G401 (cell line): ENCODE measurements around the gene AGMO. TPM values are rescaled to one million over a fixed set of nuclear protein-coding genes. Genes with fewer than 3 reads are reported as not detected.

Source experiments
- DNase-seq: peaks from one replicate; pipeline ENCODE4 v3.0.0-alpha.2; 2015; ENCODE audit warnings: low spot score
- in situ Hi-C: cut with HindIII; loops from 2 replicates; pipeline ENCODE4 v1.10.0; 2016; ENCODE audit warnings: low sequenced_read_pairs, mixed read lengths
- total RNA-seq: library from RNA; depleted of rRNA; stranded (reverse); fragments of >200 nt; shearing (Covaris generic); gene quantifications from 2 replicates; pipeline ENCODE4 v1.2.3, GENCODE V29; 2014; rRNA removed

AGMO gene
- total RNA-seq, 1 experiment from 2014 or later, result not detected

- in situ Hi-C loops, result no loop called here
- DNase-seq, result no peak
Observed at GRCh38 chr7:15209429-15209828, 352.4 kb downstream of the AGMO start.

- DNase-seq, result no peak
- in situ Hi-C loops, result no loop called here
Observed at GRCh38 chr7:15204421-15204820, 357.4 kb downstream of the AGMO start.

DNA sequence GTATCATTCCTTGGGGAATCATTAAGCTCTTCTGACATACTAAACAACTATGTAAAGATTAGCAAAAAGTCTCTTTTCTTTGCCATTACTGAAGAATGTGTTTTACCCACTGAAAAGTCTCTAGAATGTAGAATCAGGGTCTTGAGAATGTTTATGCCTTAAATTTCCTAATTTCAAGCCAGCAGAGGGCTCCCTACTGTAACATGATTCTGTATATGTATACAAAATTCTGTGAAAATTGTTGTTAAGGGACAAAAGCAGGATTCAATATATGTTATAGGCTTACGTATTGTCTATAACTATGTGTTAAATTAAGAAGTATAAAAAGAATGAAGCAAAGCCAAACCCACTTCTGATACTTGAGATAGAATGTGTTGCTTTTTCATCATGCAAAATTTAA, 362.3 kb downstream of the AGMO start:
- in situ Hi-C loops, result no loop called here
- no peak for DNase-seq

DNA sequence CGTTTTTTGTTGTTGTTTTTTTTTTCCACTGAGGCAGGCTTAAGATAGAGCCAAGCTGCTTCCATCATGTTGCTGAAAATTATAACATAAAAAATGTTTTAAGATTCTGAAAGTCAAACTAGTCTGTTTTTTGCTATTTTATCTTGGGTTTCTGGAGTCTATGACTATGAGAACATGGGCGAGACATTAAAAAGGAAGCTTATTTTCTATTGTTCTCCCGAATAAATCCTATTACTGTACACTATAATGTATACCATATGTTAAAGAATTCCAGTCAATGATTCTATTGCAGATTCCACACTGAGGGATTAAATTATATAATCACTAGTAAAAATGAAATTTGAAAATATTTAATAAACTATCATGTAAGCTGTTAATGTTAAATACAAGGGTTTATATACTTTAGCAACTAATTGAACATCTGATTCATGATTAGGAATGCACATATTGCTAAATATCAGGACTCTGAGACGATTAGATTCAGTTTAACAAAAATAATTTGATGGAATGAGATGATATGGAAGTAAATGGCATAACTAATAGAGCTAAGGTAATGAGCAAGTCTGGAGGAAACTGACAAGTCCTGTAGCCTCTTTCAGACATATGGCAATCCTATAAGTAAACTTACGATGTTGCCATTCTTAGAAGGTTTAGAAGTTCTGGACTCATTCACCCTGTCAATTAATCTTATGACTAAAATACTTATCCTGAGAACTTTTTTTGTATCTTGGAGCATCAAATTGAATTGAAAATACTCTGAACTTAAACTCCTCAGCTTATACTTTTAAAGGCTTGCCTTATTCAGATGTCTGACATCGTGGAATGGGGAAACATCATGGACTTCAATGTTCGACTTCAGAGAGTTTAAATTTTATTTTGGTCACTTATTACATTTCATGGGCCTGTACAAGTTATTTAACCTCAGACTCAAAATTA, 364.5 kb downstream of the AGMO start:
- no peak for DNase-seq
- in situ Hi-C loops, result no loop called here

DNA sequence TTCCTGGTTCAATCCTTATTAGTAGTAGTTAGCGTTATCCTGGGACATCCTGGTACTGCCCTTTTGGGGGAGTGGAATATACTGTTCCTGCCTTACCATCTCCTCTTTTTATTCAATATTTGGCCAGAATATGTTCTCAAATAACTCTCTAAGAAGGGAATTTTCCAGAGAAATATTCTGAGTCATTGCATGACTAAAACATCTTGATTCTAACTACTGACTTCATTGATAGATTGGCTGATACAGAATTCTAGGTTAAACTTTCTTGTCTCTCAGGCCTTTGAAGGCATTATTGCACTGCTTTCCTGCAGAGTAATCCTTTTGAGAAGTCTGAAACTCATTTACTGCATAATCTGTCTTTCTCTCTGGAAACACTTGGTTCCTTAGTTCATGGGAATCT, 383.8 kb downstream of the AGMO start:
- in situ Hi-C loops, result no loop called here
- no peak for DNase-seq

DNA sequence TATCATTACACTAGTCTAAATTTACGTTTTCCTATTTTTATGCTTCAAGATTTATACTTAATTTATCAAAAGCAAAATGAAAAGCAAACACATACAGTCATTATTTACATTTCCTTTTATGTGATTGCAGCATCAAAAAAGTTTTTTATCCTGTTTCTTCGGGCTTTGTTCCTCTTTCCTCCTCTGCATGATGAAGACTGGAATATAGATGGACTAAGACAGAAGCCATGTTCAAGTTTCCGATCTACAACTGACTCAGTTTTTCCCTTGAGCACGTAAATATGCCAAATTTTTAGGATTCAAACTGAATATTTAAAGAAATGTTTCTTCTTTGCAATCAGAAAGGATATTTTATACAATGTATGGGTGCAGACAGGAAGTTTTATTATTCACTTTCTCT, 385.7 kb downstream of the AGMO start:
- DNase-seq, result no peak
- in situ Hi-C loops, result no loop called here

DNA sequence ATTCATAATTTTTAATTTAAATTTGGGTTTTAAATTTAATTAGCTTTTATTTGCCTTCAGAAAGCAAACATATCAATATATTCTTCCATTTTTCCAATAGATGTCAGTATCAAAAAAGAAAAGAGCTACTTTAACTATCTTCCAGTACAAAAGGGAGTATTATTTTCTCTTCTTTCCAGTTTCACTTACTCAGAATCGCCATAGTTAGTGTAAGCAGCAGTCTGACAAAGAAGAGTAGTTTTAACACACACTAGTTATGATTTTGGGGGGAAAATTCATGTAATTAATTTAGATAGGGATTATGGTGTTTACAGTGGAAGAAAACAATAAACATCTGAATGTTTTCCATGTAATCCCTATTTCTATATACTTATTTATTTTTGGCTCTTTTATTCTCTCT, 386.7 kb downstream of the AGMO start:
- no peak for DNase-seq
- in situ Hi-C loops, result no loop called here

DNA sequence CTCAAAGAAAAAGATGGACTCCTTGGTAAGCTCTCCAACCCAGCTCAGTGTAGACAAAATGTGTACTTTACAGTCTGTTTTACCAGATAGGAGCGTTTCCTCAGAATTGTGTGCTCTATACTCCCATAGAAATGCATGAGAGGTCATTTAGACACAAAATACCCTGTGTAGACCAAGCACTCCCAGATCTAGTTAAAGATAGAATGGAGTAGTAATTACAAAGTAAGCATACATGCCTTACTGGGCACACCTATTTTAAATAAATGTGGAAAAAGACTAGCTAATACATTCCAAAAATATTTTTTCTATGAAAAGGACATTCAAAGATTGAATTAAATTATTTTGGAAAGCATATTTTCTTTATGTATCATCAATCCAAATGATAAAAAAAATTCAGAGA, 387.3 kb downstream of the AGMO start:
- no peak for DNase-seq
- in situ Hi-C loops, result no loop called here

DNA sequence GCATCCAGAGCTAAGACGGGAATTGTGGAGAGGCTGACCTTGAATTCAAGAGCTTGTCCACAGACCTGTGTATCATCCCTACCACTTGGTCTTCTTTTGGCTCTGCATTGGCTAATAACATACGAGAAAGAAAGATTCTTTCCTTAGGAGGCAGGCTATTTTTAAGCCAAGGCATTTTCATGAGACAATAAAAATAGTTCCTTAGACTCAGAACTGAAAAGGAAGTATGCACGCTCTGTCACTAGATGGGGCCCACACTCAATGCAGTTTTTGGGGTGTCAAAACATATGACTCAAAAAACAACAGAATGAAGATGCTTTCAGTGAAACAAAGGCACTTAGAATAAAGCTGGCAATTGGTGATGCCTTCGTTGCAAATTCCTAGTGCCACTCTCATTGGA, 393.3 kb downstream of the AGMO start:
- no peak for DNase-seq
- in situ Hi-C loops, result no loop called here

GRCh38 chr7:15167912-15168311, 393.9 kb downstream of the AGMO start:
- no peak for DNase-seq
- in situ Hi-C loops, result no loop called here

DNA sequence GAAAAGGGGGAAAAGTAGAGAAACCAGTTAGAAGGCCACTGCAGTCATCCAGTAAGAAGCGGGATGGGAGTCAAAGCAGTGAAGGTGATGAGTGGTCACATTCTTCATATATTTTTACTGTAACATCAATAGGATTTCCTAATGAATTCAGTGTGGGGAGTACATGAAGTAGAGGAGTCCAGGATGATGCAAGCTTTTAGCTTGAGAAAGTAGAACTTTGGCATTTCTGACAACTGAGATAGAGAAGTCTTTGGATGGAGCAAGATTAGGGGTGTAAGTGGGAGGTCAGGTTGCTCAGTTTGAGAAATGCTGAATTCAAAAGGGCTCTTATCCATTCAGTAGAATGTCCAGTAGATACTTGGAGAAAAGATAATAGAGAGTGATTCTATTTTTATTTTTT, 395.2 kb downstream of the AGMO start:
- DNase-seq, result no peak
- in situ Hi-C loops, result no loop called here

GRCh38 chr7:15159261-15159660, 402.6 kb downstream of the AGMO start:
- in situ Hi-C loops, result no loop called here
- DNase-seq, result no peak

- no peak for DNase-seq
- in situ Hi-C loops, result no loop called here
Observed at GRCh38 chr7:15158141-15158810, 403.5 kb downstream of the AGMO start.

Other genes starting within 250 kb of the AGMO start
- not detected in 2 replicates for gene MEOX2, start 124.7 kb upstream of the AGMO start, total RNA-seq